GM03348 (cell line): ENCODE results near the gene GPM6B.
"Not testable (repeated sequence)": the region's sequence is repeated elsewhere in the genome, so short reads cannot be mapped to it uniquely, and the experiment has no call there.

Source experiments
- DNase-seq: peaks from one replicate; pipeline ENCODE4 v3.0.0; 2012; ENCODE audit warnings: low spot score

Gene GPM6B

DNA sequence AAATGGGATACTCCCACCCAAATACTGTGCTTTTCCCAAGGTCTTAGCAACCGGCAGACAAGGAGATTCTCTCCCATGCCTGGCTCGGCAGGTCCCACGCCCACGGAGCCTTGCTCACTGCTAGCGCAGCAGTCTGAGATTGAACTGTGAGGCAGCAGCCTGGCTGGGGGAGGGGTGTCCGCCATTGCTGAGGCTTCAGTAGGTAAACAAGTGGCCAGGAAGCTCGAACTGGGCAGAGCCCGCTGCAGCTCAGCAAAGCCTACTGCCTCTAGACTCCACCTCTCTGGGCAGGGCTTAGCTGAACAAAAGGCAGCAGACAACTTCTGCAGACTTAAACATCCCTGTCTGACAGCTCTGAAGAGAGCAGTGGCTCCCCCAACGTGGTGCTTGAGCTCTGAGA, 92.0 kb downstream of the GPM6B start:
- not testable (repeated sequence) for DNase-seq

- no peak for DNase-seq
Observed at GRCh38 chrX:13721819-13722519, 94.9 kb downstream of the GPM6B start.

DNA sequence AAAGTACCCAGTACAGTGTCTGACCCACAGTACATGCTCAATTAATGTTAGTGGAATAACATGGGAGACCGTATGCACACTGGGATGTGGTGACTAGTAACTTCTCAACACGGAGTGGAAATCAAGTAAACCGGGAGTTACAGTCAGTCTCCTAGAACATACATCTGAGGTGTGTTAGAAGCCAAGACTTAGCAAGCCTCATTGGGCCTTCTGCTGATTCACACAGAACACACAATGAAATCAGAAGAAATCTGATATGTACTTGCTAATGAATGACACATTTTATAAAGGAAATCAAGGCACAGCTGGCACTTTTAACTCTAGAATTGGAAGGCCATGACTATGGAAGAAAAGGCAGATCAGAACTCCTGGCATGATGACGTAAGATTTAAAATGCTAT, 95.5 kb downstream of the GPM6B start:
- DNase-seq: no peak
